Activated naive CD4-positive, alpha-beta T cell treated with Interleukin-2 at 50 U/mL for 16 hours (primary cell): ENCODE results near the gene CCR7.

Source experiments
- DNase-seq: peaks from one replicate; pipeline ENCODE4 v3.0.0-alpha.2; 2020

CCR7 gene

DNA sequence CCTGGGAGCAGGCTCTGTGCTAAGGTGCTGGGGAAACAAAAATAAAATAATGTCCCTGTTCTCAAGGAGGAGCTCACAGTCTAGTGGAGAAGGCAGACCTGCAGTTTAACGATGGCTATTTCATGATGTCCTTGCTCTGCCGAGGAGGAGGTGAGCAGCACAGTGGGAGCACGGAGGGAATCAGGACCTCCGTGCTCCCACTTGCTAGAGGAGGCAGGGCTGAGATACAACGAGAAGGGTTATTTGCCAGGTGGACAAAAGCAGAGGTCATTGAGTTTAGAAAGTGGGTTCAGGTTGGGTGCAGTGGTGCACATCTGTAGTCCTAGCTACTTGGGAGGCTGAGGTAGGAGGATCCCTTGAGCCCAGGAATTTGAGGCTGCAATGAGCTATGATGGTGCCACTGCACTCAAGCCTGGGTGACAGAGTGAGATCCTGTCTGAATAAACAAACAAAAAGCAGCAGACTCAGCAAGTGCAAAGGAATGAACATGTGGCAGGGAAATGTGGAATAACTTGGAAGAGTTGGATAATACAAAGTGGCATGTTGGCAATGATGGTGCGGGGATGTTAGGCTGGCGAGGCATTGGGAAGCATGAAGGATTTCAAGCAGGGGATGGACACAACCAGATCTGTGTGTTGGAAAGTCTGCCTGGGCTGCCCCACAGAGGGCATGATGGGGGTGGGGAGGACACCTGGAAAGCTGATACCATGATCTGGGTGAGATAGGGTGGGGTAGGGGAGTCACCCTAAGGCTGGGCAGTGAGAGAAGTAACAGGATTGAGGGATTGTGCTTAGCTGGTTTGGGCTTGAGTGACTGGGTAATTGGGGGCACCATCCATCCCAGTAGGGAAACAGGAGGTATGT lies 51.0 kb downstream of the CCR7 start:
- DNase-seq, result no peak

DNA sequence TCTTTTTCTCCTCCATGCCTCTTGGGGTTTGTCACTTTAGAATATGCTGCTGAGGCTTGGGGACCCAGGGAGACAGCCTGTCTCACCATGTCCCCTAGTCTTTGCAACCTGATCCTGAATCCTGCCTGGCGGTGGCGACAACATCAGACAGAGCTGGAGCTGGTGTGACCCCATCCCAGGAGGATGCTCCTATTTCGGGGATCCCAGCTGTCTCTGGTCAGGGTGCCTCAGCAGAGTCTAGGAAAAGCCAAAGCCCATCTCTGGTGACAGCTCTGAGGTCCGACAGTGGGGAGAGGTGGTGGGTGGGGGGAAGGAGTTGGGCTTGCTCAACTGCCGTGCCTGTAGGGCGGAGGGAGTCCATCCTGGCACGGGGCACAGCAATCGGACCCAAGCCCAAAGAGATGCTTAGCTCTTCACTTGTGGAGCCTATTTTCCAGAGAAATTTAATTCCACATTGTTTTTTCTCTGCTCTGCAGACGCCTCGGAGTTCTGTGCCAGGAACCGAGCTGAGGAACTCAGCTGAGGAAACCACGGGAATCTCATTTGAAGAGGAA lies 53.5 kb downstream of the CCR7 start:
- no peak for DNase-seq

DNA sequence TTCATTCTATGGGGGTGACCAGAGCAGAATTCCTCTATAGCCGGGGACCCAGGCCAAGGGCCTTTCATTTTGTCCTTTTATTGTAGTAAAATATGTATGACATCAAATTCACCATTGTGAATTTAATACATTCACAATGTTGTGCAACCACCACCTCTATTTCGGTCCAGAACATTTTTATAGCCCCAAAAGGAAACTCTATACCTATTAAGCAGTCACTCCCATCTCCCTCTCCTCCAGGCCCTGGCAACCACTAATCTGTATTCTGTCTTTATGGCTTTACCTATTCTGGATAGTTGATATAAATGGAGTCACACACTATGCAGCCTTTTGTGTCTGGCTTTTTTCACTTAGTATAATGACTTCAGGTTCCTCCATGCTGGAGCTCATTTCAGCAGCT lies 54.1 kb downstream of the CCR7 start:
- DNase-seq, result no peak

DNA sequence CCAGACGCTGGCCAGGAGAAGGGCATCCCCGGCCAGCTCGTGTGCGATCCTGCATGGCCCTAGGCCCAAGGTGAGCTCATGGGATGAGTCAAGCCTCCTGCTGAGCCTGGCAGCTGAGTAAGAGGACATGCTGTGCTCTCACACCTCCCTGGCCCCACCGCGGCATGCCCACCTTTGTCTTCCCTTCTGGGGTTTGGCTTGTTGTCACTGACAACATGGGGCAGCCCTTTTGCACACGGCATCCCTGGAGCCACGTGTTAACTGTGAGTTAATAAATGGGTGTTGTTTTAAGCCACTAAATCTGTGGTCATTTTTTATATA lies 55.0 kb downstream of the CCR7 start:
- DNase-seq, result no peak

DNA sequence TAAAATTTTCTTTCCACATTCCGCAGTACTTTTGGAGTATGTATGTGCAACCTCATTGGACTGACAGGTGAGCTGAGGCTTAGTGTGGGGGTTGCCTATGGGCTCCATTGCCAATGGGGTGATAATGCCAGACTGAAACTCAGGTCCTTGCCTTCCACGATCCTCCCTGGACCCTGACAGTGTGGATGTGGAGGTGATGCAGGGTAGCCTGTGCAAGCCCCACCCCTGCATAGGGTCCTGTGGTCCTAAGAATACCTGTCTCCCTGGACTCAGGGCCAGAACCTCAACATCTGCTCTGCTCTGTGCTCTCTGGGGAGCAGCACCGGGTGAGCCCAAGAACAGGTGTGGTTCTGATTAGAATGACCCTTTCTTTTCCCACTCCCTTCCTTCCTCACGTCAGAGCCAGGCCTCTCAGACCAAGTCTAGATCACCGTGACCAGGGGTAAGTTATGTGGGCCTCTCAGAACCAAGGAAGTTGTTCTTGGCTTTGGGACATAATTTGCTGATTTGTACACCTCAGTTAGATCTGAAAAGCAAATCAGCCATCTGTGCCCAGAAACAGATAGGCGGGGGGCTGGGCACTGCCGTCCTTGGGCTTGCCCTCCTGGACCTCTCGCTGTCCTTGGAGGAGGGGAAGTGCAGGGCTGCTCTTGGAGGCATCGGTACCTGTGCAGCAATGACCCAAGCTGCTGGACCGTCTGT lies 55.5 kb downstream of the CCR7 start:
- DNase-seq, result no peak

DNA sequence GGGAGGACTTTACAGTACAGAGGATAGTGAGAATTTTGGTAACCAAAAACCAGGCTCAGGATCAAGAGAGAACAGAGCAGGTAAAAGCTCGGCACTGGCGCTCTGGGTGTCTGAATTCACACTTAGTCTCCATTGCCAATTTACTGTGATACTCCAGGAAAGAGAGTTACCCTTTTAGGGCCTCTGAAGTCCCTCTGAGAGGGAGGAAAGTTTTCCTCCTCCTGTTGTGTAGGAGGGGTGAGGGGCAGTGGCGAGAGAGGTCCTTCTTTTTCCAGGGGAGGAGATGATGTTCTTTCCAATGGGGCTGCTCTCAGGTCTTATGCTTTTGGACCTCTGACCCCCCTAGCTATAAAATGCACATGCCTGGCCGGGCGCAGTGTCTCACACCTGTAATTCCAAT lies 58.5 kb downstream of the CCR7 start:
- DNase-seq, result no peak
